ENCODE results near the gene RUNX1. TPM values are rescaled to one million over a fixed set of nuclear protein-coding genes. Genes with fewer than 3 reads are reported as not detected.

Gene RUNX1
- polyA plus RNA-seq, 1 of the 3 experiments (the other 2 are of a cell fraction): 17.1 TPM

- TF ChIP-seq IRF3 (IDR thresholded peaks at IDR 0.05; ENCODE audit: low read depth, low read length) (no peak), MEF2A (IDR thresholded peaks at IDR 0.05; ENCODE audit: borderline replicate concordance, low read depth) (peak; percentile 73; the same call in 1 of the 2 replicates), TCF12 (IDR thresholded peaks at IDR 0.05) (peak; percentile 74), EZH2phosphoT487 (IDR thresholded peaks at IDR 0.05; ENCODE audit: borderline replicate concordance, low read depth) (no peak), REST (IDR thresholded peaks at IDR 0.05; ENCODE audit: low read depth, low read length) (no peak), FOSL2 (IDR thresholded peaks at IDR 0.05; ENCODE audit: borderline replicate concordance, low read depth) (peak; percentile 49; the same call in 1 of the 2 replicates), RXRA (IDR thresholded peaks at IDR 0.05; ENCODE audit: borderline replicate concordance, low read depth) (peak; percentile 46; the same call in 1 of the 2 replicates)
Measured at GRCh38 chr21:35048706-35049617, at the start of gene RUNX1 (continued).

- Histone ChIP-seq H3K9ac (no peak overlapping the region), H3K4me2 (no peak overlapping the region), H3K27ac (ENCODE audit: low read depth in 2 of 2, low read length in 1 of 2) (no peak overlapping the region), H3K4me1 (ENCODE audit: control insufficient read depth in 1 of 2, insufficient read depth in 2 of 2, low read depth in 1 of 2, low read length in 1 of 2) (no peaks in the 10 kb centered on the region), H3F3A (replicated peaks; ENCODE audit: insufficient read depth) (no peaks in the 10 kb centered on the region), H3K79me2 (ENCODE audit: insufficient read depth) (no peaks in the 10 kb centered on the region), H3K4me3 (ENCODE audit: low read depth in 2 of 2, low read length in 1 of 2) (no peak overlapping the region), H3K9me3 (no peaks in the 10 kb centered on the region), H3K36me3 (replicated peaks in 1 of 2; ENCODE audit: control insufficient read depth in 1 of 2, insufficient read depth in 2 of 2, low read length in 1 of 2) (no peaks in the 10 kb centered on the region), H4K20me1 (ENCODE audit: insufficient read depth) (no peaks in the 10 kb centered on the region), H3K27me3 (ENCODE audit: insufficient read depth) (no peaks in the 10 kb centered on the region), H2AFZ (ENCODE audit: low read depth) (no peak overlapping the region), H3K9me2 (no peaks in the 10 kb centered on the region)
- DNase-seq: no peak
- CTCF ChIA-PET: no interaction called here
- POLR2A ChIA-PET: no interaction called here
- WGBS (ENCODE audit: low lambda C conversion rate): 93% methylated on average over 4 of the region's 4 CpGs
- no peak for TF ChIP-seq ZBTB33 (IDR thresholded peaks at IDR 0.05; ENCODE audit: borderline replicate concordance, low read depth)
- no peak for TF ChIP-seq POLR2AphosphoS5 (IDR thresholded peaks at IDR 0.05; ENCODE audit: low read depth, low read length)
- TF ChIP-seq REST (IDR thresholded peaks at IDR 0.05; ENCODE audit: low read depth, low read length): no peak
- no peak for TF ChIP-seq USF2 (IDR thresholded peaks at IDR 0.05; ENCODE audit: borderline replicate concordance, low read depth, low read length)
- TF ChIP-seq NFIC (IDR thresholded peaks at IDR 0.05; ENCODE audit: borderline replicate concordance): no peak
- TF ChIP-seq EZH2phosphoT487 (IDR thresholded peaks at IDR 0.05; ENCODE audit: borderline replicate concordance, low read depth): no peak
- no peak for TF ChIP-seq TEAD4 (IDR thresholded peaks at IDR 0.05; ENCODE audit: borderline replicate concordance, insufficient read depth)
- TF ChIP-seq FOXJ3 (CRISPR knock-in tag; IDR thresholded peaks at IDR 0.05): no peak
- no peak for TF ChIP-seq RXRA (IDR thresholded peaks at IDR 0.05; ENCODE audit: borderline replicate concordance, low read depth)
- no peak for TF ChIP-seq FOSL2 (IDR thresholded peaks at IDR 0.05; ENCODE audit: borderline replicate concordance, low read depth)
- TF ChIP-seq RAD21 (IDR thresholded peaks at IDR 0.05; ENCODE audit: low read length): no peak
- no peak for TF ChIP-seq GABPA (IDR thresholded peaks at IDR 0.05; ENCODE audit: low read depth)
- TF ChIP-seq TAF1 (IDR thresholded peaks at IDR 0.05; ENCODE audit: borderline replicate concordance, low read depth, low read length): no peak
Measured at GRCh38 chr21:35097525-35097924, 48.4 kb upstream of the RUNX1 start.
